ENCODE measurements around the gene SSBP2.
A peak's percentile ranks its signal among the peaks of the same experiment; 100 is the strongest.
"Not testable (repeated sequence)": the region's sequence is repeated elsewhere in the genome, so short reads cannot be mapped to it uniquely, and the experiment has no call there.

SSBP2 gene

DNA sequence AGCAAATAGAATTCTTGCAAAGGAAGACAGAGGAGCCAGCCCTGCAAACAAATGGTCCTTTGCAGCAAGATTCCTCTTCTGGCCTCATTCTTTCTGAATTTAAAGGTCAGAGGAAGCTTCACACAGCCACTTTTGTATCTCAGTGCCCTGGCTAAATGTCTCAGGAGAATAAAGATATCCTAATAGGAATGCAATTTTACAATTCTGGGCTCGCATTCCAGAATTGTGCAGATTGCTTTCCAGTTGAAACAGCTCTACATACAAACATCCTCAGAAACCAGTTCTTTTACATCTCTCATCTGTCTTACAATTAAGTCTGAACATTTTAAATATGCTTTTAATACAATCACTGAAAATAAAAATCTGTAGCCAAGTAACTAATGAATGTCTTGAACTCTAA is 342.4 kb downstream of the SSBP2 start:
- intact Hi-C loops (cut with DNase I), result no loop called here
- DNase-seq, result no peak

DNA sequence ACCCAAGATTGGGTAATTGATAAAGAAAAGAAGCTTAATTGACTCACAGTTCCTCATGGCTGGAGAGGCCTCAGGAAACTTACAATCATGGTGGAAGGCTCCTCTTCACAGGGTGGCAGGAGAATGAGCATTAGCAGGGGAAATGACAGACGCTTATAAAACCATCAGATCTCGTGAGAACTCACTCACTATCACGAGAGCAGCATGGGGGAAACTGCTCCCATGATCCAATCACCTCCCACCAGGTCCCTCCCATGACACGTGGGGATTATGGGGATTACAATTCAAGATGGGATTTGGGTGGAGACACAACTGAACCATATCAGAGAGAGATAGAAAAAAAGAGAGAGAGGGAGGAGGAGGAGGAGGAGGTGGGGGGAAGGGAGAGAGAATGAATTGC is 343.1 kb downstream of the SSBP2 start:
- intact Hi-C loops (cut with DNase I); DNase-seq: not testable (repeated sequence)

DNA sequence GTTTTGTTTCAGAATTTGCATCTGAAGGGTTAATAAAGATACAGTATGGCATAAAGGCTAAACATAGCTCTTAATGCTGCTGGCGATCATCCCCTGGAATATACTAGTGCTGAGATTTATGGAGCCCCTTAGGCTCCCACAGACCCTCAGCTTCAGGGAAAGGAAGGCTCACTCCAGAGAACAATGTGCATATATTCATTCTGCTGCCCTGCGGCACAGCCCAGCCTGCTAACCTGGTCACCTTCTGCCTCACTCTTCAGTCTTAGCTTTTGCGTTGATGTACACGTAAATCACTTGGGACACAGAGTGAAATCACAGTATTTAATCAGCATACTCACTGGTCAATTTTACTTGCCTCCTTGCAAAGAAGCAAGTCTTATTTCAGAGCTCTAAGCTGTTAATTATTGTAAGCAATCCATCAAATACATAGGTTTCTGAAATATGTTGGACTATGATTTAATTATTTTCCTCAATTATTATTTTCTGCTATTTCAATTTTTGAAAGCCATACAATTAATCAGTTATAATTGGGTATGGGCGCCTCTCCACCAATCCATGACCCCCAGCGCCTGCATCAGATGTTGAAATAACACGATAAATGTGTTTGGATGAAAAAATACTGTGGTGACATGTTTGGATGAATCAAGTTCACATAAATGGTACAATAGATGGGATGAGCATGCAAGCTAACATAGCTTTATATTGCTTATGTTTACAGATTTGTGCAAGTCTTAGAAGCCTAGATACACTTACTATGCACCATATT is 345.6 kb downstream of the SSBP2 start:
- peak in 1 of 10 donors; percentile 22 for DNase-seq
- intact Hi-C loops (cut with DNase I), result no loop called here

DNA sequence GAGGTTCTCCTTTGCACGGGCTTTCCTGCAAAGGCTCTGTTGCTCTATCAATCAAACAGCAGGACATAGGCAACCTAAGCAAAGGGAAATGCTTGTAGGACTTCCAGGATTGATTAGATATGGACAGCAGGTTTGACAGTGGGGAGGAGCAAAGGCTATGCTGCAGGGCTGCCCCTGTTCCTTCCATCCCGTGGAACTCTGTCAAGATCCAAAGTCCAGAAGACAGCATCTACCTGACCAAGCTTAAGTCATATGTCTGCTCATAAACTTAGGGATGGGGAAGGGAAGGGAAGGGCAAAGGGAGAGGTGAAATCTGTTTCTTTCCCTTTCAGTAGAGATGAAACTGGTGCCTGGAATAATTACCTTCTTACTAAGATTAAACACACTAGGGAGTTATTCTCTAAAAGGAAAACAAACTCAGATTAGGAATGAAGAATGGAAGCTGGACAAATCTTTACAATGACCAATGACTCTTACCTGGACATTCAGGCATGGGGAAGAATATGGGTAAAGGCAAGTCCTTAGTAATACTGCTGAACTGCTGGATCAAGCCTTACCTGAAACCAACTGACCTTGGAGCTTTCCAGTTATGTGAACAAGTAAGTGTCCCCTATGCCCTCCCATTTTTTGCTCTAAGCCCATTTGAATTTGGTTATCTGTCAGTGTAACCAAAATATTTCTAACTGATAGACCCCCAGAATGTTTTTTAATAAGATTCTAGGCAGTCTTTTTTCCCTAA is 348.5 kb downstream of the SSBP2 start:
- intact Hi-C loops (cut with DNase I), result no loop called here

DNA sequence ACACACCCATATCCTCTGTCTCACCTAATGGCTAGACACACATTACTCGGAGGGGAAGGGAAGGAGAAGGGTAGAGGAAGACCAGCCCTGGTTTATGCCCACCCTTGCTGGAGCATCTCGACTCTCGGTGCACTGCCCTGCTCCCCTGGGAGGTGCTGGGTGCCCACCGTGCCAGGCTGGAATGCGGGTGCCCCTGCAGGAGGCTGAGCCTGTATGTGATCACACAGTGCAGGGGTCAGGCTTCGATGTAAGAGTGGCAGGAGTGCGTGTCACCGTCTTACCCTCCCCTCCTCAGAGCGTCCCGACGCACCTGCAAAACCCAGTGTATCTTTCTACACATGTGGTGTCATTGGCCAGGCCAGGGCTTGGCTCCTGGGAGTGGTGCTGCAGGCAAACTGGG is 349.6 kb downstream of the SSBP2 start:
- intact Hi-C loops (cut with DNase I), result no loop called here

More for the DNA sequence above, 348.5 kb downstream of the SSBP2 start:
- no peak for DNase-seq

DNA sequence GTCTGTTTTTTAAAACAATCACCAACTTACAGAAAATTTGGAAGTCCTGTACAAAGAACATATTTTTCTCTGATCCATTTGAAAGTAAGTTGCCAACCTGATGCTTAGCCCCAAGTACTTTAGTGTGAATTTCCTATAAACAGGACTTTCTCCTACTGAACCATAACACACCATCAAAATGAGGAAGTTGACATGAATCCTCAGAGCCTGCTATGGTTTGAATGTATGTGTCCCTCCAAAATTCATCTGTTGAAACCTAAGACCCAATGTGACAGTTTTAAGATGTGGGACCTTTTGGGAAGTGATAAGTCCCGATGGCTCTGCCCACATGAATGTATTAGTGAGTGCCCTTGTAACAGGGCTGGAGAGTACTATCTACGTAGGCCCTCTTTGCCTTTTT is 350.5 kb downstream of the SSBP2 start:
- intact Hi-C loops (cut with DNase I), result no loop called here
- no peak for DNase-seq

More for the DNA sequence above, 349.6 kb downstream of the SSBP2 start:
- peak in 1 of 10 donors; percentile 65 for DNase-seq

DNA sequence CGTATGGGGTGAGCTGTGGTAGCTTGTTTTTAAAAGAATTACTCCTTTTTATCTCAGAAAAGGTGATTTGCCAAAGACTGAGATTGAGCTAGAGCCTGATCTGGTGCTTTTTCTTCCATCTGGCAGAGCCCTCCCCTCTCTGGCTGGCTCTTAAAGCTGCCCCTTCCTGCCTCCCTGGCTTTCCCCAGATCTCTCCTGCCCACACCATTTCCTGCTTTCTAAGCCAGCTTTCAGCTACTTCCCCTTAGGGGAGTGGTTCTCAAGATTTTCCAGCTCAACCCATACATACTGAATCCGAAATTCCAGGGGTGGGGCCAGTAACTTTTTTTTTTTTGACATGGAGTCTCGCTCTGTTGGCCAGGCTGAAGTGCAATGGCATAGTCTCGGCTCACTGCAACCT is 352.2 kb downstream of the SSBP2 start:
- no peak for DNase-seq
- intact Hi-C loops (cut with DNase I), result no loop called here

DNA sequence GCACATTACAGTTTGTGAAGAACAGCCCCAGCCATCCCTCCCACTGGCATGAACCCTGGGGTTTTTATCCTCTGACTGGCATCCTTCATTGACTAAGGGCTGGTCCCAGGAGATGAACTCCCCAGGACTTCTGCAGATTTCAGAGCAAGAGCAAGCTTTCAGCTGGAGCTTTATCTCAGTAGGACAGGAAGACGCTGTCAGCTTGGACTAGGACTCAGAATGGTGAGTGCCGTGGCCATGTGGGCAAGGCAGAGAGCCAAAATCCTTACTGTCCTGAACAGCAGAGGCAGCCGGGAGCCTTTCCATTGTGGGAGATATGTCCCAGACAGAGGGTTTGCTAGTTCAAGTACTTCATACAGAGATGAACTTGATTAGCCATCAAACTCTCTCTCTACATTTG is 353.7 kb downstream of the SSBP2 start:
- intact Hi-C loops (cut with DNase I), result no loop called here
- DNase-seq, result peak in 4 of 10 donors; percentile 9 to 82 (median 48)

DNA sequence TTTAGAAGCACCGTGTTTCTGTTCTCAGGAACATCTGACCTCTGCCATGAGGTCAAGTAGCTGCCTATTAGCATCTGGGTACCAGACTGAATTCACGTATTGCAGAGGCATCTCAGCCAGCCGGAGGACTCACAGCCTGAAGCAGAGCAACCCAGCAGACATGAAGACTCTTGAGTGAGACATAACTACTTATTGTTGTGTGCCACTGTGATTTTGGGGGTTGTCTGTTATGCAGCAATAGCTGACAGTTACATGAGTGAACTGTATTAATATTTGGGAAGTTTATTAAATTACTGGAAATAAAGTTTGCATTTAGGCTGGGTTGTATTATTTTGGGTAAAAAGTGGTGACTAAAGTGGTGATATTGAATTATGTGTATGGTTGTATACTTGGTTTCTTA is 355.6 kb downstream of the SSBP2 start:
- peak in 1 of 10 donors; percentile 30 for DNase-seq
- intact Hi-C loops (cut with DNase I), result no loop called here

DNA sequence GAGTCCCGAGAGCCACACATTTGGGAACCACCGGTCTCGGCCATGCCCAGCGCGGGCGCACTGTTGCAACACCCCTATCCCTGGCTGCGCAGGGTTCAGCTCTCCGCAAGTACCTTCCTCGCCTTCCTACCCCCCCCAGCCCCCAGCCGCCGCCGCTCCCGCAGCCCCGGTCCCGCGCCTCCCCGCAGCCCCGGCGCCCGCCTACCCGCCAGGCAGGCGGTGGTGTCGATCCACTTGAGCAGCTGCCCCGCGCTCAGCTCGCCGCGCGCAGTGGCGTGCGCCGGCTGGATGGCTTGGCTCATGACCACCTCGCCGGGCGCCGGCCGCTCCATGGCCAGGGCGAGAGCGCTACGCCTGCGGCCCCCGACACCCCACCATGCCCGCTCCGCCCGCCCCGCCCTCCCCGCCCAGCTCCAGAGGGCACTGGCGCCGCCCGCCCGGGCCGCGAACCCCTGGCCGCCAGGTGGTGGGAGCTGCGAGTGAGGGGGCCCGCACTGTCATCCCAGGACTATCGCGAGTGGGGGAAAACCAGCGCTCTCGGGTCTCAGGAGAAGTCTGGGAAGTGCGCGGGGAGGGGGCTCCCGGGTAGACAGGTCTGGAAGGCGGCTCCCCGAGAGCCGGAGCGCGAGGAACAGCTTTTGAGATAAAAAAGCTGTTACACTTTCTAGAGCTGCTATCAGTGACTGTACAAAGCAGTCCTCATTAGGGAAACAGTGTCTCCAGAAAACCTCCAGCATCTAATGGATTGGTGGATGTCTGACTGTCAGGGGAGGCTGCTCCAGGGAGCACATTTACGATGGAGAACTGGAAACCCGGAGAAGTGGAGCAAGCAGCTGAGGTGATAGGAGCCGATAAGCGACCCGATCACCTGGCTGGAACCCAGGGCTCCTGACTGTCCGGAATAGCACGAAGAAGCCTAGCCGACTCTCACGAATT is 356.8 kb downstream of the SSBP2 start, which contains the start of gene ACOT12:
TSS of gene ACOT12 (minus strand) at position 352 of the 936 bp plus-strand sequence. CDS start at position 332, 20 bp downstream.
- DNase-seq, result peak in 6 of 10 donors; percentile 7 to 85 (median 42)
- intact Hi-C loops (cut with DNase I), result no loop called here

DNA sequence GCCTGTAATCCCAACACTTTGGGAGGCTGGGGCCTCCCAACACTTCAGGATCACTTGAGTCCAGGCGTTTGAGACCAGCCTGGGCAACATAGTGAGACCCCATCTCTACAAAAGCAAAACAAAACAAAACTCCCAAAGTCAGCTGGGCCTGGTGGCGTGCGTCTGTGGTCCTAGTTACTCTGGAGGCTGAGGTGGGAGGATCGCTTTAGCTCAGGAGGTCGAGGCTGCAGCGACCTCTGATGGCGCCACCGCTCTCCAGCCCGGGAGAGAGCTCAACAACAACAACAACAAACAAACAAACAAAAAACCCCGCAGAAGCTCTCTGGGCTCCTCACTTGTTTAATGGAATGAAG is 357.5 kb downstream of the SSBP2 start:
- no peak for DNase-seq
- intact Hi-C loops (cut with DNase I), result no loop called here

DNA sequence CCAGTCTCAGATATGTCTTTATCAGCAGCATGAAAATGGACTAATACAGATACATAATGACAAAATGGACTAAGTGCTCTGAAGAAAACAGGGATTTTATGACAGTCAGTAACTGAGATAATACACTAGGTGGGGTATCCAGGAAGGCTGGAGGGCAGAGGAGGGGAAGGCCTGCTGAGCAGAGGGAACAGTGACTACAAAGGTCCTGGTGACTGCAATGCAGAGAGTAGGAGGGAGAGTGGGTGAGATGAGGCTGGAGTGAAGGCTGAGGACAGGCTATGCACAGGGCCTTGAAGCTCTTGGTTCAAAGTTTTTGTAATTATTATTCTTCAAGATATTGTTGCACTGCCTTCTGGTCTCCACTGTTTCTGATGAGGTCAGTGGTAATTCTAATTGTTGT is 361.9 kb downstream of the SSBP2 start:
- DNase-seq, result no peak
- intact Hi-C loops (cut with DNase I), result no loop called here

DNA sequence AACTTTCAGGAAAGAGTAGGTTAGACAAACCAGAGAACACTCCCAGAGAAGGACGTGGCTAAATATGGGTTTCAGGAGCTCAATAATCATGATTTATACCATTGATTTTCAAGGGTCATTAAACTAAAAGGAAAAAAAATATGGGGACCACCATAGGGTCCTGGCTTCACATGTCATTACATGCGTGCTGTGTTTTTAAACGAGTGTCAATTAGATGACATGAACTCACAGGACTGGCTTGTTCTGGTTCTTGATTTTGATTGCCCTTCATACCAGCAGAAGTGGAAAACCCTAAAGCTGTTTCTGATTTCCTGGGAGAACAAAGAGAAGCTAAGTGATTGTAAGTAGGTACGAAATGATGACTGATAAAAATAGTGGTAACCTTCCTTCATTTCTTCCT is 362.7 kb downstream of the SSBP2 start:
- DNase-seq, result no peak
- intact Hi-C loops (cut with DNase I), result no loop called here

DNA sequence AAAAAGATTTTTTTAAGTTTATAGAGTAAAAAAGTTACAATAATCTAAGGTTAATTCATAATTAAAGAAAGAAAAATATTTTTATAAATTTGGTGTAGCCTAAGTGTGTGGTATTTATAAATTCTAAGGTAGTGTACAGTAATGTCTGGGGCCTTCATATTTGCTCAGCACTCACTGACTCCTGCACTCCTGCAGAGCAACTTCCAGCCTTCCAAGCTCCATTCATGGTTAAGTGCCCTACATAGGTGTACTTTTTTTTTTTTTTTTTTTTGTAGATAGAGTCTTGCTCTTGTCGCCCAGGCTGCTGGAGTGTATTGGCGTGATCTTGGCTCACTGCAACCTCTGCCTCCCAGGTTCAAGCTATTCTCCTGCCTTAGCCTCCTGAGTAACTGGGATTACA is 367.0 kb downstream of the SSBP2 start:
- no peak for DNase-seq
- intact Hi-C loops (cut with DNase I), result no loop called here

DNA sequence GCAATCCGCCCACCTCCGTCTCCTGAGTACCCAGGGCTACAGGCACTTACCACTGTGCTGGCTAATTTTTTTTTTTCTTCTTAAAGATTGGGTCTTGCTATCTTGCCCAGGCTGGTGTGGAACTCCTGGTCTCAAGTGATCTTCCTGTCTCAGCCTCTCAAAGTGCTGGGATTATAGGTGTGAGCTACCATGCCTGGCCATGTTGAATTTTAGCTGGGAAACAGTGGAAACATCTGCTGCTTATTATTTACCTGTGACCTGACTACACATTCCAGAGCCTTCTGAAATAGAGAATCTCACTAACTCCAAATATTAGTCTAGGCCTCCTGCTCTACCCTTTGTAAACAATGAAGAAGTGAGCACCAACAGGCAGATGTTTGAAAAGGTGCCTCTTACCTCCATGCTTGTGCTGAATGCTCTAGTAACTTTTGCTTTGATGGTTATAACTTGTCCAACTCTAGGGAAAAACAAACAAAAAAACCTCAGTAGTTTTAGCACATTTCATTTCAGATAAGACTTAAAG is 379.5 kb downstream of the SSBP2 start:
- no peak for DNase-seq
- intact Hi-C loops (cut with DNase I), result no loop called here

DNA sequence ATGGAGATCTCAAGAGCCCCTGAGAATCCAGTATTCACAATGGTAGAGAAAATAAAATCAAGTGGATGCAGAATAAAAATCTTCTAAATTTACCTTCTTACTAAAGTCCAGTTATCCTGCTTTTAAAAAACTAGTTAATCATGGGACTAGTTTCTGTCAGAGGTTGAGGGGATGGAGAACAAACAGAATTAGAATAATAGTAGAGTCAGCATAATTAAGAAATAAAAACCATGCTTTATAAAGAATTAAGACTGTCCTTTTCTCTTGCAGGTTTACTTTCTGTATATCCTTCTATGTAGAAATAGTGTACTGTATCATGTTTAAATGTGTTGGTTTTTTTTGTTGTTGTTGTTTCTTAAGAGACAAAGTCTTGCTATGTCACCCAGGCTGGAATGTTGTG is 380.0 kb downstream of the SSBP2 start:
- intact Hi-C loops (cut with DNase I), result no loop called here
- no peak for DNase-seq

DNA sequence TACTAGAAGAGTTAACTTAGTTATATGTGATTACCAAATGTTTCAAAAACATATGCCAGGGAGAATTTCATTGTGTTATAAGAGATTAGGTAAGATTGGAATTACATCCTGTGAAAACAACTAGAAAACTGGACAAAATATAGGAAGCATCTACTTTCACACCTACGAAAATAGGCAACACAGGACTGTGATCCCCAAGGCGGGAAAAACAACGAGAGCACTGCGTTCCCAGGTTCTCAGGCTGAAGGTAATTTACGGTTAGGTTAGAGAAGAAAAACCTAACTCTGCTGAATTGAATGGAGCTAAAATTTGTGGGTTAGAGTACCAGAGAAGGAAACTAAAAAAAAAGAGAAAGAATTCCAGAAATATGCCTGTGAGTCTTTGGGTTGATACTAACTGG is 385.4 kb downstream of the SSBP2 start:
- intact Hi-C loops (cut with DNase I), result no loop called here
- no peak for DNase-seq

DNA sequence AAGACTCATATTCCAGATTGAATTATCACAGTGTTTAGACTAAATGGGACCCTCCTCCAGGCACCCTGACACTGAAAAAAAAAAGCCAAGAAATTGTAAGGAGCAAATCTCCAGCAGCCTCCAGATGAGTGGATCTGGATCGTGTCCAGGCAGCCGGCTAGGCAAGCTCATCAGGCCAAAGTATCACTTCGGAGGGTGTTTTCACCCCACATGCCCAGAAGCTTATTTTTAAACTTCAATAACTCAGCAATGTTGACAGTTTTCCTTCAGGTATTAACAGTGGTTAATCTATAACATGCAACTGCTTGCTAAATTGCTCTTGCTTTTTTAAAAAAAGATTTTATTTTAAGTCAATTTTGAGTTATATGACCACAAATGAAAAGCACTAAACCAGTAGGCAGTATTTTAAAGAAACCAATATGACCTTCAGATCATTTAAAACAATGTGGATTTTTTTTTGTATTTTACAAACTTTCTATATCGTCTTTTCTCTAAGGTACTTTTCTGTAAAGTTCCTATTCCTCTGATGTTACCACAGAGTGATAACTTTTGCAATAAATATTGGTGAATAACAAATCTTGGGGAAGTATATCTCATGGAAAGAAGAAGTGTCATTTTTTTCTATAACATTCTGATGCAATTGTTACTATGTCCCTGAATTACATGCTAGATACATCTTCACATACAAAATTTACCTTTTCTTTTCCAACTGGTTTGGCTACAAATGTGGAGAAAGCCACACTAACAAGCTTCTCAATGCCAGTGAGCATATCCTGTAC is 387.6 kb downstream of the SSBP2 start:
- intact Hi-C loops (cut with DNase I), result no loop called here
- DNase-seq, result no peak

All from posterior cingulate gyrus (tissue), 11 donors.